Neural crest cell (in vitro differentiated cells): ENCODE data around the gene SNAP25. TPM values are rescaled to one million over a fixed set of nuclear protein-coding genes. Genes with fewer than 3 reads are reported as not detected.

Source experiments
- DNase-seq: peaks from one replicate; pipeline ENCODE4 v3.0.0; 2021; ENCODE audit warnings: low read depth, mixed read lengths, low spot score
- H3K27ac Mint-ChIP-seq: one replicate; pipeline ENCODE4 v1.8.0; 2021; ENCODE audit warnings: mild to moderate bottlenecking, mixed read lengths; ENCODE audit not compliant: unreplicated experiment
- H3K27me3 Mint-ChIP-seq: 2 replicates; pipeline ENCODE4 v1.8.0; 2021; ENCODE audit warnings: low read depth, mild to moderate bottlenecking, mixed read lengths
- H3K36me3 Mint-ChIP-seq: 2 replicates; pipeline ENCODE4 v1.8.0; 2021; ENCODE audit warnings: low read depth, mild to moderate bottlenecking, mixed read lengths
- H3K4me1 Mint-ChIP-seq: 2 replicates; pipeline ENCODE4 v1.8.0; 2021; ENCODE audit warnings: mixed read lengths
- H3K4me3 Mint-ChIP-seq: one replicate; pipeline ENCODE4 v1.8.0; 2021; ENCODE audit warnings: mild to moderate bottlenecking, mixed read lengths
- H3K9me3 Mint-ChIP-seq: 2 replicates; pipeline ENCODE4 v1.8.0; 2021; ENCODE audit warnings: mixed read lengths
- total RNA-seq: library from RNA; stranded (reverse); gene quantifications from 2 replicates; pipeline ENCODE4 v1.2.1, GENCODE V29; 2021
- TF ChIP-seq, protein P1 (sequence below): fragments of 200-600 bp; sonication (generic); conservative IDR thresholded peaks from 2 replicates; pipeline ENCODE4 v1.5.0; 2021; ENCODE audit warnings: antibody characterized with exemption, mild to moderate bottlenecking

Gene SNAP25
- total RNA-seq, 1 donor from 2014 or later, result 9.2 TPM

DNA sequence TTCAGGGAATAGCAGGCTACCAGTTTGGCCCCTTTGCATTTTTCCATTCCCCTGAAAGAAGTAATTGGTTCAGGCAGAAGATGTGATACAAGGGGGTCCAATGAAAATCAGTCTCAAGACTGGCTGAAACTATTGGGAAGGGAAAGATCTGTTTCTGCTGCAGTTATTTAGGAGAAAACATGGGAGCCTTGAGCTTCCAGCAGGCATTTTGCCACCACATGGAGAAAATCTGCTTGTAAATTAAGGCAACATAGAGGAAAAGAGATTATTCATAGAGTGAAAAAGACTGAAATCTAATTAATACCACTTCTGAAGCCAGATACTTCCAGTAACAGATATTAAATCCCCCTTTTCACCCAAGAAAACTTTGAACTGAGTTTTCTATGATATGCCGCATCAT lies 44.2 kb upstream of the SNAP25 start:
- Mint-ChIP-seq H3K4me3 (no peak overlapping the region), H3K27me3 (peaks cover 12% of the 10 kb centered on the region), H3K36me3 (no peaks in the 10 kb centered on the region), H3K9me3 (no peaks in the 10 kb centered on the region), H3K27ac (no peak overlapping the region), H3K4me1 (peaks cover 5% of the 10 kb centered on the region)
- TF ChIP-seq, protein P1, sequence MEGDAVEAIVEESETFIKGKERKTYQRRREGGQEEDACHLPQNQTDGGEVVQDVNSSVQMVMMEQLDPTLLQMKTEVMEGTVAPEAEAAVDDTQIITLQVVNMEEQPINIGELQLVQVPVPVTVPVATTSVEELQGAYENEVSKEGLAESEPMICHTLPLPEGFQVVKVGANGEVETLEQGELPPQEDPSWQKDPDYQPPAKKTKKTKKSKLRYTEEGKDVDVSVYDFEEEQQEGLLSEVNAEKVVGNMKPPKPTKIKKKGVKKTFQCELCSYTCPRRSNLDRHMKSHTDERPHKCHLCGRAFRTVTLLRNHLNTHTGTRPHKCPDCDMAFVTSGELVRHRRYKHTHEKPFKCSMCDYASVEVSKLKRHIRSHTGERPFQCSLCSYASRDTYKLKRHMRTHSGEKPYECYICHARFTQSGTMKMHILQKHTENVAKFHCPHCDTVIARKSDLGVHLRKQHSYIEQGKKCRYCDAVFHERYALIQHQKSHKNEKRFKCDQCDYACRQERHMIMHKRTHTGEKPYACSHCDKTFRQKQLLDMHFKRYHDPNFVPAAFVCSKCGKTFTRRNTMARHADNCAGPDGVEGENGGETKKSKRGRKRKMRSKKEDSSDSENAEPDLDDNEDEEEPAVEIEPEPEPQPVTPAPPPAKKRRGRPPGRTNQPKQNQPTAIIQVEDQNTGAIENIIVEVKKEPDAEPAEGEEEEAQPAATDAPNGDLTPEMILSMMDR, result no peak
- no peak for DNase-seq

DNA sequence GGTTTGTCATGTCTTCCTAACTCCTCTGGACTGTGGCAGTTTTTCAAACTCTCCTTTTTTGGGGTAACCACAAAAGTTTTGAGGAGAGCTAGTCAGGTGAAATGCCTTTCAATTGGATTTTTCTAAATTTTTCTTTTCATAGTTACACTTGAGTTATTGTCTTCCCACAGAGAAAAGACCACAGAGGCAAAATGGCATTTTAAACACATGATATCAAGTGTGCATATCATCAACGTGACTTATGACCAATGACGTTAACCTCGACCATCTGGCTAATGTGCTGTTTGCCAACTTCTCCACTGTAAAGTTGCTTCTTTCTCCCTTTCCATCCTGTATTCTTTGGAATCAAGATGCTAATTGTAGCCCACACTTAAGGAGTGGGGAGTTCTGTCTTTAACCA lies 41.3 kb upstream of the SNAP25 start:
- TF ChIP-seq, protein P1, result no peak

DNA sequence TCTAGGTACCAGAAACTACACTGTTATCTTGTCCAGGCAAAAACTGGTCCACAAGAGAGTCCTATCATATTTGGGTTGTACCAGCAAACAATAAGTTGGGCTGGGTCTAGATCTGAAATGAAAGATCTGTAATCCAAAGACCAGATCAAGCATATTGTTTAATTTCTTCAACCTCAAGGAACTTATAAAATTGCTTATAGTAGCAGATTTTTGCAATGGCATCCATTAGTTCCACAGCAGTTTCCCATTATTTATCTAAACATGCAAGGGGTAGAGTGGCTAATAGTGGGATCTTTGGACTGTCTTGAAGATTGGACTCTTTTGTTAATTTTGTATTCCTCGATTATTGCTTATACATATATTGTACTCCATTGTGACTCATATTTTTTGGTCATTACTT lies 40.5 kb upstream of the SNAP25 start:
- Mint-ChIP-seq H3K36me3 (no peaks in the 10 kb centered on the region), H3K27ac (no peak overlapping the region), H3K27me3 (peaks cover 6% of the 10 kb centered on the region), H3K4me3 (no peak overlapping the region), H3K4me1 (no peaks in the 10 kb centered on the region), H3K9me3 (no peaks in the 10 kb centered on the region)
- no peak for DNase-seq
- TF ChIP-seq, protein P1, result no peak

More for the DNA sequence above, 41.3 kb upstream of the SNAP25 start:
- no peak overlapping the region for H3K27ac Mint-ChIP-seq
- DNase-seq, result no peak
- H3K36me3 Mint-ChIP-seq, result no peaks in the 10 kb centered on the region
- peaks cover 12% of the 10 kb centered on the region for H3K27me3 Mint-ChIP-seq
- H3K4me3 Mint-ChIP-seq, result no peak overlapping the region
- no peaks in the 10 kb centered on the region for H3K9me3 Mint-ChIP-seq
- H3K4me1 Mint-ChIP-seq, result peaks cover 4% of the 10 kb centered on the region

DNA sequence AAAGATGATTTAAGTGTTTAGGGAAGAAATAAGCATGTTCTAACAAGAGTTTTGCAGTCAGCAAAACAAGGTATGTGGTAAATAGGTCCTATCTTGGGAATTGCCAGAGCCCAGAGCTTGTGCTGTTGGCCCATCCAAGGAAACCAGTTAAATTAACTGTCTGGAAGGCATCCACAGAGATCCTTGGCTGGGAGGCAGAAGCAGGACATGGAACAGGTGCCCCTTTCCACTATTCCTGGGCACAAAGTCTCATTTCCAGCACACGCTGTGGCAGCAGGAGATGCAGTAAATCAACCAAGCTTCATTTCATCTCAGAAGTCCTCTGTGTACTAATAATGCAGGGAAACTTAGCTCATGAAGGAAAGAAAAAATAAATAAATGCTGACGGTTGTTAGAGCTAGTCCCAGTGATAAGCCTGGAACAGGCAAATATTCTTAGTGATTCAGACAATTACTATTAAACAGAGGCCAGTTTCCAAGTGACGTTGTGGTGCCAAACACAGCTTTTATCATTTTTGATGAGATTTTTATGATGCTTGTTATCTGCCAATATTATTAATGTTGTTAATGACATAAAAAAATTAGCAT lies 39.8 kb upstream of the SNAP25 start:
- DNase-seq, result no peak
- H3K4me1 Mint-ChIP-seq, result no peaks in the 10 kb centered on the region
- H3K4me3 Mint-ChIP-seq, result no peak overlapping the region
- no peak overlapping the region for H3K27ac Mint-ChIP-seq
- TF ChIP-seq, protein P1, result no peak
- no peaks in the 10 kb centered on the region for H3K36me3 Mint-ChIP-seq
- H3K9me3 Mint-ChIP-seq, result no peaks in the 10 kb centered on the region
- peaks cover 4% of the 10 kb centered on the region for H3K27me3 Mint-ChIP-seq

DNA sequence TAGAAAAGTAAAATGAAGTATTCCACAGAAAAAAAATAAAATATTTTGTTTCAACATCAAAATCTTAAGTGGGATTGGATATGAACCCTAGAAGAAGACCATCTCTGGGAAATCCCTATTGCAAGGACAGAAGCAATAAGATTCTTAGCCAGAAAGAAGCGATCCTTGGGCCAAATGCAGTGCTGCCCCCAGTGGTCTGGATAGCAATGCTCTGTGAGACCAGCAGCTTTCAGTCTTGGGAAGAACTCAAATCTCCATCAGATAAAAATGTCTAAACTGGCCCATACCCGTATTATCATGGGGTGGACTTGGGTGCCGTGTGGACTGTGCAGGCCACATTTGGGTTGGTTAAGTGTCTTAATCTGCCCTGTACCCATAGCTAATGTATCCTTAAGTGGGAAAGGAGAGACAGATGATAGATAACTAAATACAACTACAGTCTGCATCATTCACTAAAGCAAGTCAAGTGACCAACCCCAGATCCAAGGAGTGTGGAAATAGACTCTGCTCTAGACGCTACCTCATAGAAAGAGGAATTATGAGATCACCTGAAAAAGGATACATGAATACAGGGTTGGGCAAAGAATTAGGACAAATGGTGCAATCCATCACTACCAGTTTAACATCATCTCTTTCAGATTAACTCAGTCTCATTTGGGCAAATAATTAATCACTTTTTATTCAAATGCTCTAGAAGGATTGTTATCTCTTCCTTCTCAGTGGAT lies 38.9 kb upstream of the SNAP25 start:
- H3K27ac Mint-ChIP-seq, result no peak overlapping the region
- TF ChIP-seq, protein P1, result peak; percentile 55
- DNase-seq, result peak; percentile 5
- H3K9me3 Mint-ChIP-seq, result no peaks in the 10 kb centered on the region
- no peak overlapping the region for H3K4me3 Mint-ChIP-seq
- no peaks in the 10 kb centered on the region for H3K27me3 Mint-ChIP-seq
- H3K4me1 Mint-ChIP-seq, result no peaks in the 10 kb centered on the region
- no peaks in the 10 kb centered on the region for H3K36me3 Mint-ChIP-seq
